Ishikawa (cell line): ENCODE measurements around the gene SKIDA1.

ENCODE experiments used
- CEBPB ChIP-seq: IDR thresholded peaks from 2 replicates; pipeline ENCODE4 v1.6.1; 2012
- CREB1 ChIP-seq: IDR thresholded peaks from 2 replicates; pipeline ENCODE4 v1.6.1; 2012; ENCODE audit warnings: low read depth
- EGR1 ChIP-seq: IDR thresholded peaks from 2 replicates; pipeline ENCODE4 v1.6.1; 2012
- EP300 ChIP-seq: IDR thresholded peaks from 2 replicates; pipeline ENCODE4 v1.6.1; 2012; ENCODE audit warnings: borderline replicate concordance
- FOXM1 ChIP-seq: IDR thresholded peaks from 2 replicates; pipeline ENCODE4 v1.6.1; 2012; ENCODE audit warnings: low read depth, borderline replicate concordance
- MAX ChIP-seq: IDR thresholded peaks from 2 replicates; pipeline ENCODE4 v1.6.1; 2012
- NFIC ChIP-seq: IDR thresholded peaks from 2 replicates; pipeline ENCODE4 v1.6.1; 2012
- RAD21 ChIP-seq: IDR thresholded peaks from 2 replicates; pipeline ENCODE4 v1.6.1; 2012; ENCODE audit warnings: low read depth
- REST ChIP-seq: IDR thresholded peaks from 2 replicates; pipeline ENCODE4 v1.6.1; 2012; ENCODE audit warnings: low read depth, mild to moderate bottlenecking
- TAF1 ChIP-seq: IDR thresholded peaks from 2 replicates; pipeline ENCODE4 v1.6.1; 2012; ENCODE audit warnings: low read depth, mild to moderate bottlenecking
- TCF12 ChIP-seq: IDR thresholded peaks from 2 replicates; pipeline ENCODE4 v1.6.1; 2012; ENCODE audit warnings: low read depth
- TEAD4 ChIP-seq: IDR thresholded peaks from 2 replicates; pipeline ENCODE4 v1.6.1; 2012
- USF1 ChIP-seq: IDR thresholded peaks from 2 replicates; pipeline ENCODE4 v1.6.1; 2012
- YY1 ChIP-seq: IDR thresholded peaks from 2 replicates; pipeline ENCODE4 v1.6.1; 2012; ENCODE audit warnings: low read depth
- ZBTB7A ChIP-seq: IDR thresholded peaks from 2 replicates; pipeline ENCODE4 v1.6.1; 2012; ENCODE audit warnings: low read depth

SKIDA1 gene

GRCh38 chr10:21530641-21531040 is 5.2 kb upstream of the SKIDA1 start:
- TF ChIP-seq ZBTB7A: no peak
- TF ChIP-seq NFIC: no peak
- TF ChIP-seq RAD21: no peak
- no peak for TF ChIP-seq TAF1
- TF ChIP-seq EGR1: no peak
- no peak for TF ChIP-seq YY1
- TF ChIP-seq EP300: no peak
- TF ChIP-seq FOXM1: no peak
- no peak for TF ChIP-seq REST
- TF ChIP-seq CREB1: no peak
- no peak for TF ChIP-seq TCF12
- no peak for TF ChIP-seq MAX
- no peak for TF ChIP-seq USF1
- no peak for TF ChIP-seq TEAD4
- TF ChIP-seq CEBPB: no peak

DNA sequence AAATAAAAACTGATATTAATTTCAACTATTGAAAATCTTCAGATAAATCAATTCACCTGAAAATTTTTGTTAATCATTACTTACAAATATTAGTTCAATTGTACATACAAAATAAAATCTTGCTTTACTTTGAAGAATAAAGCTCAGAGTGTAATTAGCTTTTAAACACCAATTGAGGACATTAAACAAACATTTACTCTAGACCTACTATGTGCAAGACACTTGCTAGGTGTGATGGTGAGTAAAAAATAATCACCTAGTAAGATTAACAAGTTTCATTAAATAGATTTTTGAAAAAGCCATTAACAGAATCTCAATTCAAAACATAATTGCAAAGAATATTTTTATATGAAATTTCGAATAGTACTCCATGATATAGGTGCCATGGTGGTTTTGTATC is 4.7 kb upstream of the SKIDA1 start:
- TF ChIP-seq EP300 (no peak), ZBTB7A (no peak), REST (no peak), RAD21 (no peak), EGR1 (no peak), CREB1 (no peak), NFIC (no peak), TEAD4 (no peak), FOXM1 (no peak), YY1 (no peak), MAX (no peak), TAF1 (no peak), USF1 (no peak), TCF12 (no peak), CEBPB (no peak)

GRCh38 chr10:21529032-21529910 is 3.8 kb upstream of the SKIDA1 start:
- no peak for TF ChIP-seq FOXM1
- no peak for TF ChIP-seq YY1
- TF ChIP-seq EGR1: no peak
- TF ChIP-seq ZBTB7A: no peak
- no peak for TF ChIP-seq REST
- no peak for TF ChIP-seq CEBPB
- no peak for TF ChIP-seq MAX
- TF ChIP-seq TAF1: no peak
- no peak for TF ChIP-seq NFIC
- TF ChIP-seq TEAD4: no peak
- TF ChIP-seq EP300: no peak
- no peak for TF ChIP-seq TCF12
- no peak for TF ChIP-seq USF1
- TF ChIP-seq CREB1: no peak
- TF ChIP-seq RAD21: no peak
